Measurements from ENCODE around the gene FAM3B.

Gene FAM3B

GRCh38 chr21:41290106-41290799 is 26.3 kb upstream of the FAM3B start:
- Histone ChIP-seq H3F3A (ENCODE audit: insufficient read depth, low read length) (no peaks in the 10 kb centered on the region), H3K79me2 (ENCODE audit: insufficient read depth, low read length) (no peaks in the 10 kb centered on the region), H3K9me3 (ENCODE audit: low read length) (no peaks in the 10 kb centered on the region), H3K4me1 (ENCODE audit: insufficient read depth, low read length, severe bottlenecking) (no peaks in the 10 kb centered on the region), H3K27me3 (ENCODE audit: insufficient read depth, low read length) (no peaks in the 10 kb centered on the region), H3K9ac (ENCODE audit: low read length) (no peak overlapping the region), H3K4me2 (ENCODE audit: low read length) (no peak overlapping the region), H3K27ac (ENCODE audit: low read depth, low read length, poor library complexity, severe bottlenecking) (no peak overlapping the region), H3K36me3 (ENCODE audit: insufficient read depth, low read length) (no peaks in the 10 kb centered on the region; the same call in 1 of the 2 replicates), H3K9me2 (ENCODE audit: low read depth, low read length) (no peaks in the 10 kb centered on the region), H2AFZ (ENCODE audit: low read length) (no peak overlapping the region), H3K4me3 (ENCODE audit: low read depth, low read length, poor library complexity, severe bottlenecking) (no peak overlapping the region), H4K20me1 (ENCODE audit: insufficient read depth, low read length) (no peaks in the 10 kb centered on the region)
- TF ChIP-seq CTCF (IDR thresholded peaks at IDR 0.05; ENCODE audit: low read length) (no peak), EZH2 (IDR thresholded peaks at IDR 0.05; ENCODE audit: borderline replicate concordance, low read length) (no peak)

DNA sequence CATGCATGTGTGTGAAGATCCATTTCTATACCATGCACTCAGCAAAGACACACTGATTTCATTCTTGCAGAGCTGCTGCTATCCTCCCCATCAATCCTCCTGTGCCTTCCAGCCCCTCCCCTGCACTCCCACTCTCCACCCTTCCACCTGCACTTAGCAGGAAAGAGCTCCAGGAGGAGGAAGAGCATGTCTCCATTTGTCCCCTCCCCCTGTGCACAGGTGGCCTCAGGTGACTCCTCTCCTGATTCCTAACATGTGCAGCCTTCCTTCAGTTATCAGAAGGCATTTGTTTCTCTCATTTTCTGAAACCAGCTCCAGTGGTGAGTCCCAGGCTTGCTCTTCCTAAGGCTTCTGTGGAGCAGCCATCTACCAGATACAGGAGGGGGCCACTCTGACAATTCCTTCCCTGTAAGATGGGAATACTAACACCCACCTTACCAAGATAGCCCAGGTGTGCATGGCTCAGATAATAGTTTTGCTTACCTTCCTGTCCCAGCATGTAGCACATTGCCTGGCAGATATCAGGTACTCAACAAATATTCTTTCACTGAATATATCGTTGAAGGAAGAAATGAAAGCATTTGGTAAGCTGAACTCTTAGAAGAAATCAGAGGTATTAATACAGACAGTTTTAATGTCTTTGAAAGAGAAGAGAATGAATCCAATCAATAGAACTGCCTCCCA is 21.9 kb upstream of the FAM3B start:
- Histone ChIP-seq H3K4me2 (ENCODE audit: low read length) (no peak overlapping the region), H2AFZ (ENCODE audit: low read length) (no peak overlapping the region), H3K36me3 (ENCODE audit: insufficient read depth, low read length) (no peaks in the 10 kb centered on the region; the same call in 1 of the 2 replicates), H3K4me3 (ENCODE audit: low read depth, low read length, poor library complexity, severe bottlenecking) (no peak overlapping the region), H3K9me3 (ENCODE audit: low read length) (no peaks in the 10 kb centered on the region), H3K9ac (ENCODE audit: low read length) (no peak overlapping the region), H3K27me3 (ENCODE audit: insufficient read depth, low read length) (no peaks in the 10 kb centered on the region), H4K20me1 (ENCODE audit: insufficient read depth, low read length) (no peaks in the 10 kb centered on the region), H3K9me2 (ENCODE audit: low read depth, low read length) (no peaks in the 10 kb centered on the region), H3K4me1 (ENCODE audit: insufficient read depth, low read length, severe bottlenecking) (no peaks in the 10 kb centered on the region), H3K79me2 (ENCODE audit: insufficient read depth, low read length) (no peaks in the 10 kb centered on the region), H3K27ac (ENCODE audit: low read depth, low read length, poor library complexity, severe bottlenecking) (no peak overlapping the region), H3F3A (ENCODE audit: insufficient read depth, low read length) (no peaks in the 10 kb centered on the region)
- TF ChIP-seq CTCF (IDR thresholded peaks at IDR 0.05; ENCODE audit: low read length) (no peak), EZH2 (IDR thresholded peaks at IDR 0.05; ENCODE audit: borderline replicate concordance, low read length) (no peak)

DNA sequence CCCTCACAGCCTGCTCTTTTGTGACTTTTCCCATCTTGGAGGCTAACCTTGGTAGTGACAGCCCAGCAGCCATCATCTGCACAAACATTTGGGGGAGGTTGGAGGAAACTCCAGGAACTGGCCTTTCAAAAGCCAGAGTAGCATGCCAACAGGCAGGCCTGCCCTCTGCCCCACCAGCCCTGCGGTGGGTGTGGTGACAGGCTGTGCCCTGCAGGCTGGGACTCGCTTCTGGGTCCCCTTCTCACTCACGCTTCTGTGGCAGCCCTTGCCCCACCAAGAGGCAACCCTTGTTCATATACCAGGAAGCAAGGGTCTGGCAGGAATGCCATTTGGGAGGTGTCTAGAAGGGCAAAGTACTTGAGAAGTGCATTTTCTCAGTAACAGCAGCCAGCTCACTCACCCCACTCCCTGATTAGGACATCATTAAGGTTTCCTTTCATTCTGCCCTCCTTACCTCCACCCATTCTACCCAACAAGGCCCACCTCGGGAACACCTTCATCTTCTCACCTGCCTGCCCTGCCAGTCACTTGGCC is 20.8 kb upstream of the FAM3B start:
- no peaks in the 10 kb centered on the region; the same call in 1 of the 2 replicates for H3K36me3 ChIP-seq (ENCODE audit: insufficient read depth, low read length)
- H3K9ac ChIP-seq (ENCODE audit: low read length) = no peak overlapping the region
- H3K27me3 ChIP-seq (ENCODE audit: insufficient read depth, low read length) = no peaks in the 10 kb centered on the region
- no peaks in the 10 kb centered on the region for H3K9me2 ChIP-seq (ENCODE audit: low read depth, low read length)
- no peak overlapping the region for H3K4me2 ChIP-seq (ENCODE audit: low read length)
- no peak overlapping the region for H2AFZ ChIP-seq (ENCODE audit: low read length)
- no peaks in the 10 kb centered on the region for H4K20me1 ChIP-seq (ENCODE audit: insufficient read depth, low read length)
- no peak overlapping the region for H3K27ac ChIP-seq (ENCODE audit: low read depth, low read length, poor library complexity, severe bottlenecking)
- H3F3A ChIP-seq (ENCODE audit: insufficient read depth, low read length) = no peaks in the 10 kb centered on the region
- no peaks in the 10 kb centered on the region for H3K9me3 ChIP-seq (ENCODE audit: low read length)
- no peak overlapping the region for H3K4me3 ChIP-seq (ENCODE audit: low read depth, low read length, poor library complexity, severe bottlenecking)
- no peaks in the 10 kb centered on the region for H3K4me1 ChIP-seq (ENCODE audit: insufficient read depth, low read length, severe bottlenecking)
- TF ChIP-seq CTCF (IDR thresholded peaks at IDR 0.05; ENCODE audit: low read length) = no peak
- TF ChIP-seq EZH2 (IDR thresholded peaks at IDR 0.05; ENCODE audit: borderline replicate concordance, low read length) = no peak
- no peaks in the 10 kb centered on the region for H3K79me2 ChIP-seq (ENCODE audit: insufficient read depth, low read length)

Data from OCI-LY1 (cell line).